Measurements from ENCODE around the gene ANKRD34C.

ANKRD34C gene

DNA sequence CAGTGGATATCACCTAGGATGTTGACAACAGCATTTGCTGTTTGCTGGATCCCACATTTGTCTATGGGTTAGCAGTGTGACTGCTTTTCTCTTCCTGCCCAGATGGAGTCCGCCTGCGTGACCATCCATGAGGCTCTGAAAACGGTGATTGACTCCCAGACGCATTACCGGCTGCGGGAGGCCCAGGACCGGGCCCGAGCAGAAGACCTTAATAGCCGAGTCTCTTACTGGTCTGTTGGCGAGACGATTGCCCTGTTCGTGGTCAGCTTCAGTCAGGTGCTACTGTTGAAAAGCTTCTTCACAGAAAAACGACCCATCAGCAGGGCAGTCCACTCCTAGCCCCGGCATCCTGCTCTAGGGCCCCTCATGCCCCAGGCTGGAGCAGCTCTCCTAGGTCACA is 39.4 kb downstream of the ANKRD34C start:
- CTCF ChIA-PET, result no interaction called here

DNA sequence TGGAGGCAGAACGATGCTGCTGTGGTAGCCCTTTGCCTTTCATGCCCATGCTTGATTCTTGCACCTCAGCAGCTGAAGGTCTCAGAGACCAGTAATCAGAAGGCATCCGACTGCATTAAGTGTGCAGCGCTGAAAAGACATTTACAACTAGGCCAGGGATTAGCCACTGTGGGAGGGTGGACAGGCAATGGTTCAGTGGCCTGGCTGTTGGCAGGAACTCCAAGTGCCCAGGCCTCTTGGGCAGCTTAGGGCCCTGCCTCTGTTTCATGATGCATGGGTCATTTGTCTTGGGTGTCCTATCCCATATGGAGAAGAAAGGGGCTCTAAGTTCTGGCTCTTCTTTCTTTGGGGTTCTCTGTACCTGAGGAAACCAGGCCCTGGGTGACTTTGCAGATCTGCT is 39.8 kb downstream of the ANKRD34C start:
- H3K9me3 ChIP-seq (ENCODE audit: control insufficient read depth, insufficient read depth, low read depth, low read length), result no peaks in the 10 kb centered on the region
- POLR2A ChIA-PET, result no interaction called here
- no peak overlapping the region for H3K27ac ChIP-seq (ENCODE audit: extremely low read depth, low read depth, low read length)
- H3K4me3 ChIP-seq (ENCODE audit: low read depth, low read length), result no peak overlapping the region
- TF ChIP-seq ZNF112 (tag by site-specific recombination; IDR thresholded peaks at IDR 0.05) (no peak), KLF9 (tag by site-specific recombination; IDR thresholded peaks at IDR 0.05; ENCODE audit: low read depth) (no peak), WT1 (tag by site-specific recombination; IDR thresholded peaks at IDR 0.05) (no peak), ZNF626 (tag by site-specific recombination; IDR thresholded peaks at IDR 0.05) (no peak), ZNF248 (tag by site-specific recombination; IDR thresholded peaks at IDR 0.05) (no peak), SETDB1 (IDR thresholded peaks at IDR 0.05; ENCODE audit: insufficient read length, low read length) (no peak), ZIC2 (tag by site-specific recombination; IDR thresholded peaks at IDR 0.05) (no peak), ZBTB21 (tag by site-specific recombination; IDR thresholded peaks at IDR 0.05) (no peak), ZNF664 (tag by site-specific recombination; IDR thresholded peaks at IDR 0.05) (no peak), SP7 (tag by site-specific recombination; IDR thresholded peaks at IDR 0.05) (no peak), ZNF596 (tag by site-specific recombination; IDR thresholded peaks at IDR 0.05) (no peak), ZSCAN16 (tag by site-specific recombination; IDR thresholded peaks at IDR 0.05) (no peak), ZNF776 (tag by site-specific recombination; IDR thresholded peaks at IDR 0.05; ENCODE audit: borderline replicate concordance) (no peak), ZNF266 (tag by site-specific recombination; IDR thresholded peaks at IDR 0.05; ENCODE audit: low read depth) (no peak)
- TF ChIP-seq, protein P1, sequence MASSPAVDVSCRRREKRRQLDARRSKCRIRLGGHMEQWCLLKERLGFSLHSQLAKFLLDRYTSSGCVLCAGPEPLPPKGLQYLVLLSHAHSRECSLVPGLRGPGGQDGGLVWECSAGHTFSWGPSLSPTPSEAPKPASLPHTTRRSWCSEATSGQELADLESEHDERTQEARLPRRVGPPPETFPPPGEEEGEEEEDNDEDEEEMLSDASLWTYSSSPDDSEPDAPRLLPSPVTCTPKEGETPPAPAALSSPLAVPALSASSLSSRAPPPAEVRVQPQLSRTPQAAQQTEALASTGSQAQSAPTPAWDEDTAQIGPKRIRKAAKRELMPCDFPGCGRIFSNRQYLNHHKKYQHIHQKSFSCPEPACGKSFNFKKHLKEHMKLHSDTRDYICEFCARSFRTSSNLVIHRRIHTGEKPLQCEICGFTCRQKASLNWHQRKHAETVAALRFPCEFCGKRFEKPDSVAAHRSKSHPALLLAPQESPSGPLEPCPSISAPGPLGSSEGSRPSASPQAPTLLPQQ (tag by site-specific recombination; IDR thresholded peaks at IDR 0.05), result no peak
- TF ChIP-seq, protein P2, sequence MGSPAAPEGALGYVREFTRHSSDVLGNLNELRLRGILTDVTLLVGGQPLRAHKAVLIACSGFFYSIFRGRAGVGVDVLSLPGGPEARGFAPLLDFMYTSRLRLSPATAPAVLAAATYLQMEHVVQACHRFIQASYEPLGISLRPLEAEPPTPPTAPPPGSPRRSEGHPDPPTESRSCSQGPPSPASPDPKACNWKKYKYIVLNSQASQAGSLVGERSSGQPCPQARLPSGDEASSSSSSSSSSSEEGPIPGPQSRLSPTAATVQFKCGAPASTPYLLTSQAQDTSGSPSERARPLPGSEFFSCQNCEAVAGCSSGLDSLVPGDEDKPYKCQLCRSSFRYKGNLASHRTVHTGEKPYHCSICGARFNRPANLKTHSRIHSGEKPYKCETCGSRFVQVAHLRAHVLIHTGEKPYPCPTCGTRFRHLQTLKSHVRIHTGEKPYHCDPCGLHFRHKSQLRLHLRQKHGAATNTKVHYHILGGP (tag by site-specific recombination; IDR thresholded peaks at IDR 0.05), result no peak
- TF ChIP-seq, protein P3, sequence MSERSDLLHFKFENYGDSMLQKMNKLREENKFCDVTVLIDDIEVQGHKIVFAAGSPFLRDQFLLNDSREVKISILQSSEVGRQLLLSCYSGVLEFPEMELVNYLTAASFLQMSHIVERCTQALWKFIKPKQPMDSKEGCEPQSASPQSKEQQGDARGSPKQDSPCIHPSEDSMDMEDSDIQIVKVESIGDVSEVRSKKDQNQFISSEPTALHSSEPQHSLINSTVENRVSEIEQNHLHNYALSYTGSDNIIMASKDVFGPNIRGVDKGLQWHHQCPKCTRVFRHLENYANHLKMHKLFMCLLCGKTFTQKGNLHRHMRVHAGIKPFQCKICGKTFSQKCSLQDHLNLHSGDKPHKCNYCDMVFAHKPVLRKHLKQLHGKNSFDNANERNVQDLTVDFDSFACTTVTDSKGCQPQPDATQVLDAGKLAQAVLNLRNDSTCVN (tag by site-specific recombination; optimal IDR thresholded peaks at IDR 0.05), result no peak
- CTCF ChIA-PET, result no interaction called here
- no peaks in the 10 kb centered on the region for H3K4me1 ChIP-seq (ENCODE audit: control insufficient read depth, insufficient read depth, low read length)
- peaks cover 12 to 66% of the 10 kb centered on the region in 2 experiments for H3K36me3 ChIP-seq (ENCODE audit: control insufficient read depth in 2 of 2, insufficient read depth in 1 of 2, low read length in 2 of 2)

More for the DNA sequence above, 39.4 kb downstream of the ANKRD34C start:
- Histone ChIP-seq H3K9me3 (ENCODE audit: control insufficient read depth, insufficient read depth, low read depth, low read length) (no peaks in the 10 kb centered on the region), H3K4me1 (ENCODE audit: control insufficient read depth, insufficient read depth, low read length) (no peaks in the 10 kb centered on the region), H3K36me3 (ENCODE audit: control insufficient read depth in 2 of 2, insufficient read depth in 1 of 2, low read length in 2 of 2) (peaks cover 11 to 70% of the 10 kb centered on the region in 2 experiments), H3K27ac (ENCODE audit: extremely low read depth, low read depth, low read length) (no peak overlapping the region), H3K4me3 (ENCODE audit: low read depth, low read length) (no peak overlapping the region)
- POLR2A ChIA-PET, result no interaction called here
- no peak for TF ChIP-seq ZNF155 (tag by site-specific recombination; IDR thresholded peaks at IDR 0.05)
- TF ChIP-seq ZNF24 (tag by site-specific recombination; IDR thresholded peaks at IDR 0.05), result no peak
- TF ChIP-seq, protein P4, sequence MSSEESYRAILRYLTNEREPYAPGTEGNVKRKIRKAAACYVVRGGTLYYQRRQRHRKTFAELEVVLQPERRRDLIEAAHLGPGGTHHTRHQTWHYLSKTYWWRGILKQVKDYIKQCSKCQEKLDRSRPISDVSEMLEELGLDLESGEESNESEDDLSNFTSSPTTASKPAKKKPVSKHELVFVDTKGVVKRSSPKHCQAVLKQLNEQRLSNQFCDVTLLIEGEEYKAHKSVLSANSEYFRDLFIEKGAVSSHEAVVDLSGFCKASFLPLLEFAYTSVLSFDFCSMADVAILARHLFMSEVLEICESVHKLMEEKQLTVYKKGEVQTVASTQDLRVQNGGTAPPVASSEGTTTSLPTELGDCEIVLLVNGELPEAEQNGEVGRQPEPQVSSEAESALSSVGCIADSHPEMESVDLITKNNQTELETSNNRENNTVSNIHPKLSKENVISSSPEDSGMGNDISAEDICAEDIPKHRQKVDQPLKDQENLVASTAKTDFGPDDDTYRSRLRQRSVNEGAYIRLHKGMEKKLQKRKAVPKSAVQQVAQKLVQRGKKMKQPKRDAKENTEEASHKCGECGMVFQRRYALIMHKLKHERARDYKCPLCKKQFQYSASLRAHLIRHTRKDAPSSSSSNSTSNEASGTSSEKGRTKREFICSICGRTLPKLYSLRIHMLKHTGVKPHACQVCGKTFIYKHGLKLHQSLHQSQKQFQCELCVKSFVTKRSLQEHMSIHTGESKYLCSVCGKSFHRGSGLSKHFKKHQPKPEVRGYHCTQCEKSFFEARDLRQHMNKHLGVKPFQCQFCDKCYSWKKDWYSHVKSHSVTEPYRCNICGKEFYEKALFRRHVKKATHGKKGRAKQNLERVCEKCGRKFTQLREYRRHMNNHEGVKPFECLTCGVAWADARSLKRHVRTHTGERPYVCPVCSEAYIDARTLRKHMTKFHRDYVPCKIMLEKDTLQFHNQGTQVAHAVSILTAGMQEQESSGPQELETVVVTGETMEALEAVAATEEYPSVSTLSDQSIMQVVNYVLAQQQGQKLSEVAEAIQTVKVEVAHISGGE (tag by site-specific recombination; conservative IDR thresholded peaks at IDR 0.05; ENCODE audit: low read depth), result no peak
- no peak for TF ChIP-seq OVOL3 (tag by site-specific recombination; IDR thresholded peaks at IDR 0.05)
- no peak for TF ChIP-seq MEIS1 (CRISPR knock-in tag; IDR thresholded peaks at IDR 0.05; ENCODE audit: borderline replicate concordance)
- TF ChIP-seq ZNF747 (tag by site-specific recombination; IDR thresholded peaks at IDR 0.05), result no peak
- TF ChIP-seq ZSCAN23 (tag by site-specific recombination; IDR thresholded peaks at IDR 0.05), result no peak
- TF ChIP-seq ZNF391 (tag by site-specific recombination; IDR thresholded peaks at IDR 0.05; ENCODE audit: borderline replicate concordance, low read depth), result no peak
- no peak for TF ChIP-seq ZNF549 (tag by site-specific recombination; IDR thresholded peaks at IDR 0.05)
- TF ChIP-seq, protein P5, sequence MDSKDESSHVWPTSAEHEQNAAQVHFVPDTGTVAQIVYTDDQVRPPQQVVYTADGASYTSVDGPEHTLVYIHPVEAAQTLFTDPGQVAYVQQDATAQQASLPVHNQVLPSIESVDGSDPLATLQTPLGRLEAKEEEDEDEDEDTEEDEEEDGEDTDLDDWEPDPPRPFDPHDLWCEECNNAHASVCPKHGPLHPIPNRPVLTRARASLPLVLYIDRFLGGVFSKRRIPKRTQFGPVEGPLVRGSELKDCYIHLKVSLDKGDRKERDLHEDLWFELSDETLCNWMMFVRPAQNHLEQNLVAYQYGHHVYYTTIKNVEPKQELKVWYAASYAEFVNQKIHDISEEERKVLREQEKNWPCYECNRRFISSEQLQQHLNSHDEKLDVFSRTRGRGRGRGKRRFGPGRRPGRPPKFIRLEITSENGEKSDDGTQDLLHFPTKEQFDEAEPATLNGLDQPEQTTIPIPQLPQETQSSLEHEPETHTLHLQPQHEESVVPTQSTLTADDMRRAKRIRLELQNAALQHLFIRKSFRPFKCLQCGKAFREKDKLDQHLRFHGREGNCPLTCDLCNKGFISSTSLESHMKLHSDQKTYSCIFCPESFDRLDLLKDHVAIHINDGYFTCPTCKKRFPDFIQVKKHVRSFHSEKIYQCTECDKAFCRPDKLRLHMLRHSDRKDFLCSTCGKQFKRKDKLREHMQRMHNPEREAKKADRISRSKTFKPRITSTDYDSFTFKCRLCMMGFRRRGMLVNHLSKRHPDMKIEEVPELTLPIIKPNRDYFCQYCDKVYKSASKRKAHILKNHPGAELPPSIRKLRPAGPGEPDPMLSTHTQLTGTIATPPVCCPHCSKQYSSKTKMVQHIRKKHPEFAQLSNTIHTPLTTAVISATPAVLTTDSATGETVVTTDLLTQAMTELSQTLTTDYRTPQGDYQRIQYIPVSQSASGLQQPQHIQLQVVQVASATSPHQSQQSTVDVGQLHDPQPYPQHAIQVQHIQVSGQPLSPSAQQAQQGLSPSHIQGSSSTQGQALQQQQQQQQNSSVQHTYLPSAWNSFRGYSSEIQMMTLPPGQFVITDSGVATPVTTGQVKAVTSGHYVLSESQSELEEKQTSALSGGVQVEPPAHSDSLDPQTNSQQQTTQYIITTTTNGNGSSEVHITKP (tag by site-specific recombination; IDR thresholded peaks at IDR 0.05), result no peak
- no peak for TF ChIP-seq REPIN1 (tag by site-specific recombination; IDR thresholded peaks at IDR 0.05; ENCODE audit: low read depth)
- TF ChIP-seq ZNF658 (tag by site-specific recombination; IDR thresholded peaks at IDR 0.05), result no peak
